Stimulated activated CD8-positive, alpha-beta memory T cell treated with anti-CD3 and anti-CD28 coated beads, Interleukin-7, amount 100 ng/mL, for 4 hours (primary cell): ENCODE measurements around the gene CEP85L.
"Not testable (repeated sequence)": the region's sequence is repeated elsewhere in the genome, so short reads cannot be mapped to it uniquely, and the experiment has no call there.

Source experiments
- DNase-seq, 2 donors: peaks; one replicate each; pipeline ENCODE4 v3.0.0-alpha.2; 2020; ENCODE audit warnings: low read depth in 2 of 2

Gene CEP85L

DNA sequence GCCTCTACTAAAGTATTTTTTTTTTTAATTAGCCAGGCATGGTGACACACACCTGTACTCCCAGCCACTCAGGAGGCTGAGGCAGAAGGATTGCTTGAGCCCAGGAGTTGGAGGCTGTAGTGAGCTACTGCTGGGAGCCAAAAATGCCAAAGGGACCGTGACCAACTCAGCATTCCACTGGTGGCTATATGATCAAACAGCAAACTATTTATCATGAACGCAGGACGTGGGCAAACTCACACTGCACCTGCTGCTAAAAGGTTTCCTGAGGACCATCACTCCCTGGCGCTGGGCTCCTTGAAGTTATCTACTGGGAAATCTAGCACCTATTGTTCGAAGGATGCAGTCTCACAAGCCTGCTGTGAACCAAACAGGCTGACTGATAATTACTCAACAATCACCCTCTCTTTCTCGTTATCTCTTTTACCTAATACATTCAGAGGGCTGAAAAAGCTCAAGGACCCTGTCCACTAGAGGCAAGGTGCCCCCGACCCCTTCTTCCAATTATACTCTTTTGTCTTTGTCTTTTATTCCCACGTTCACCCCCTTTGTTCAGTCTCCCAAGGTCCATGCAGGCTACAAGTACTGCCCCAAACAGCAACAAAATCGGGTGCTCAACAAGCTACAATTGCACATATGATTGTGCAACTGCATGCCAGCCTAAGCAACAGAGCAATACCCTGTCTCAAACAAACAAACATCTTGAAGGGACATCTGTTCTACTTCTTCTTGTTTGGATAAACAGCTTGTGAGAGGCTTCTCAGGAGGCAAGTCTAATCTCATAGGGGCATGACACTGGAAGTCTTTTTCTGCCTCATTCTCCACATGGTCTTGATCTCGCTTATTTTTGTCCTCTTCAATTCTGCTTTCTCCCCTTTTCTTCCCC, 151.0 kb downstream of the CEP85L start:
- no peak for DNase-seq

DNA sequence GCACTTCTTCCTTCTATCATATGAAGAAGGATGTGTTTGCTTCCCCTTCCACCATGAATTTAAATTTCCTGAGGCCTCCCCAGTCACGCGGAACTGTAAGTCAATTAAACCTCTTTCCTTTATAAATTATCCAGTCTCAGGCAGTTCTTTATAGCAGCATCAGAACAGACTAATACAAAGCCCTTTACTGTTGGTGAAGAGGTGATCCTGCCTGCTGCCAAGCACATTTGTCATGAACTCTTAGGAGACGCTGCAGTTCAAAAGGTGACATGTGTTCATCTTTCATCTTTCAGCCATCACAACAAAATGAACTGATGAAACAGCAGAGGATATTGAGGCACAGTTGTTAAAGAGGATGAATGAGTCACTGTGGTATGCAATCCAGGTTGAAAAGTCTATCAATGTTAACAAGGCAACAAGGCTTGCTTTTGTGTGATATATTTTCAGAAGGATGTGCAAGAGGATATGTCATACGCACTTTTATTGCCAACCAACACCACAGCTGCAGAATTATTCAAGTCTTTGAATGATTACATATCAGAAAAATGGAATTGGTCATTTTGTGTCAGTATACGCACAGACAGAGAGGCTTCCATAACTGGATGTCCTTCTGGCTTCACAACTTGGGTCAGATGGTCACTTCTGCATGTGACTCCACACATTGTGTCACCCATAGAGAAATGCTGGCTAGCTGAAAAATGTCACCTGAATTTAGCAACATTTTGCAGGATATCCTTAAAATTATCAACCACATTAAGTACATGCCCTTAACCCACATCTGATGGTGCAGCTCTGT, 155.7 kb downstream of the CEP85L start:
- DNase-seq: no peak

DNA sequence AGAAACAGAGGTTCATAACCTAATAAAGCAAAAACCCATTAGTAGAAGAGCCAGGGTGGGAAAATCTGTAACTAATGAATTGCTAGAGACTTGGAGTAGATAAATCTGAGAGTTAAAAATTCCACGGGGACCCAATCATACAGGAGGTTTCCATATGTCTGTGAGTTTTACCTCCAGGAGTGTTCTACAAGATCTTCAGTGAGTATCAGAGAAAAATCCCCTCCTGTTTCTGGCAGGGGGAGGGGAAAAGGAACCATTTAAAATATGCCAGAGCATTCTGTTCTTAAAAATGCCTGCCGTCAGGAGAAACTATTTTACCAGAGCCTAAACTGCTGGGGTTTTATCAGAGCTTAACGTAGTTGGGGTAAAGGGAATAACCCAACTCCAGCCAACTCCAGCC, 157.3 kb downstream of the CEP85L start:
- no peak for DNase-seq

DNA sequence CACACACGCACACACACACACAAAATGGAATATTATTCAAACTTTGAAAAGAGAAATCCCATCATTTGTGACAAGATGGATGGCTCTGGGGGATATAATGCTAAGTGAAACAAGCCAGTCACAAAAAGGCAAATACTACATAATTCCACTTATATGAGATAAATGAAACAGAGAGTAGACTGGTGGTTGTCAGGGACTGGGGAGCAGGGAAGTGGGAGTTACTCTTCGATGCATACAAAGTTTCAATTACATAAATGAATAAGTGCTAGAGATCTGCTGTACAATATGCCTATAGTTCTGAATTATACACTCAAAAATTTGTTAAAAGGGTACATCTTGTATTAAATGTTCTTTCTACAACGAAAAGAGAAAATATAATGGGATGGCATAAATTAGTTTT, 161.4 kb downstream of the CEP85L start:
- no peak for DNase-seq

DNA sequence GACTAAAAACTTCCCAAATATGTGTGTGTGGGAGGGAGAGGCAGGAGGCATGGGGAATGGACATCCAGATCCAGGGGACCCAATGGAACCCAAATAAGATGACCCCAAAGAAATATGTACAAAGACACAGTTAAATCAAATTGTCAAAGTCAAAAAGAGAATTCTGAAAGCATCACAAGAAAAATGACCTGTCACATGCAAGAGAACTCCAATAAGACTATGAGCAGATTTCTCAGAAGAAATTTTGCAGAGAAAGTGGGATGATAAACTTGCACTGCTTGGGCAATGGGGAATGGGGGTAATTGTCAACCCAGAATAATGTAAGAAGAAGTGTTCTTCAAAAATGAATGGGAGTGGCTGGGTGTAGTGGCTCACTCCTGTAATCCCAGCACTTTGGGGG, 162.8 kb downstream of the CEP85L start:
- no peak for DNase-seq

DNA sequence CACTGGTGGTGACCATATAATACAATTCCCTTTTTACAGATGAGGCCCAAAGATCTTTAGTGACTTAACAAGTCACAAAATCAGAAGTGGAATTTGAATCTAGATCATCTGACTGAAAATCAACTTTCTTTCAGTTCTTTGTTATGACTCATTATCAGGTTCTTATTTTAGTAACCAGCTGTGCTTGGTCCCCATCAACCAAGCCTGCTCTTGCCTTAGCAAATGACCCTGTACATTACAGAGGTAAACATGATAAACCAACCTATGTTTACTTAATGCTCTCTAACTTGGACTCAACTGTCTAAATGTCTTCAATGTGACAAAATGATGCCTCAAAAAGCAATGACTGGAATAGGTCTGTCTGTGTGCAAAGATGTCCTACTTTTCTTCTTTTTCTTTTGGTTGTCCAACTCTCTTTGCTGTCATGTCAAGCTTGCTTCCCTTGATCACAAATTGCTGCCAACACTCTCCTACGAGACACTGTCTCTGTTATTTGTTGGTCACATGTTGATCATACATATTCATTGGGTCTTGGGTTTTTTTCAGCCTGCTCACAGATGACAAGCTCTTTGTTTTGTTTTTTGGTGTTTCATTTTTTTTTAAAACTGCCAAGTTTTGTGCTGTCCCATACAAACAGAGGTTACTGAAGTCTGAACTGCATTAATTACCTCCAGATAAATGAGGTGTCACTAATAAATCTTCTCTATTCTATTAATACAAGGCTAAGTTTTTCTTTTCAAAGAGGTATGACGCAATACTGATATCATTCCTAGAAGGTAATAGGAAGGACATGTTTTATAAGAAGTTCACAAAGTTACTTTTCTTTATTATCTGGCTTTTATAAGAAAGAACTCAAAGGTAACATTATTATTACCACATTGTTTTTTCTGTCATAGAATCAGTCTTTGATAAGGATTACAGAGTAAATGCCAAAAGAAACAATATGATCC, 165.5 kb downstream of the CEP85L start:
- no peak for DNase-seq

DNA sequence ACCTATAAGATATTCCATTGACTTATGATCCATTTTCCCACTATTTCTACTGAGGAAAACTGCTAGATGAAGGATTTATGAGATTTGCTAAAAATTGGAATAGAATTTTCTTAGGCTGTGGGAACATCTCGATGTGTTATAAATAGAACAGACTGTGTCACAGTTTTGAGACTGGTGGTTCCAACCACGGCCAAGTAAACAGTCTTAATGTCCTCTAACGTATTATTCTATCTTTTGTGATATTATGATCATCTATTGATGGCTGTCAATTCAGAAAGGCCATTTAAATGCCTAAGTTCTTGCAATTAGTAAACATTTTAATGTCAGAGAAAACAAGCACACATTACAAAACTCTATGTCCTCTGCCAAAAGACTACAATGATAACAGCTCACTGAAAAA, 174.8 kb downstream of the CEP85L start:
- DNase-seq: no peak

DNA sequence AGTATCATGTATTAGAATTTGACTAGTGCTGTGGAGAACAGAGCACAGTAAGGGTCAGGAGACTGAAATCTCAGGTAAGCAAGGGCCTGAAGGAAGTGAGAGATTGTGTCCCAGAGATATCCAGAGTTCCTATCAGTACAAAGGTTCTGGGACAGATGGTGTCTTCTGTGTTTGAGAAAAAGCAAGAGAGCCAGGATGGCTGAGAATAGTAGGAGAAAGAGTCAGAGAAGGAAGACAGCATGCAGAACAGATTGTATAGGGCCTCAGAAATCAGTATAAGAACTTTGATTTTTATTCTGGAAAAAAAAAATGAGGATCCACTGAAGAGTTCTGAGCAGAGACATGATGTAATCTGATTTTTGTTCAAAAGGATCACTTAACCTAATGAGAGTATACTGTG, 178.1 kb downstream of the CEP85L start:
- no peak for DNase-seq

DNA sequence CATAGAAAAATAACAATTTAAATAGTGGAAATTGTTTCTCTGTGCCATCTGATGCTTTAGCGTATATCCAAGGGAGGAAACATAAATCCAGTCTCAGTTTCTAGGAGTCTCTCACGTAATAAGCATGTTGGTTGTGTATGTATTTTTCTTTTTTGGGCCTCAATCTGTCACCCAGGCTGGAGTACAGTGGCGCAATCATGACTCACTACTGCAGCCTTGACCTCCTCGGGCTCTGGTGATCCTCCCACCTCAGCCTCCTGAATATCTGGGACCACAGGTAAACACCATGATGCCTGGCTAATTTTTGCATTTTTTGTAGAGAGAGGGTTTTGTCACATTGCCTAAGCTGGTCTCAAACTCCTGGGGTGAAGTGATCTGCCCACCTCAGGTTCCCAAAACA, 181.9 kb downstream of the CEP85L start:
- DNase-seq: no peak

DNA sequence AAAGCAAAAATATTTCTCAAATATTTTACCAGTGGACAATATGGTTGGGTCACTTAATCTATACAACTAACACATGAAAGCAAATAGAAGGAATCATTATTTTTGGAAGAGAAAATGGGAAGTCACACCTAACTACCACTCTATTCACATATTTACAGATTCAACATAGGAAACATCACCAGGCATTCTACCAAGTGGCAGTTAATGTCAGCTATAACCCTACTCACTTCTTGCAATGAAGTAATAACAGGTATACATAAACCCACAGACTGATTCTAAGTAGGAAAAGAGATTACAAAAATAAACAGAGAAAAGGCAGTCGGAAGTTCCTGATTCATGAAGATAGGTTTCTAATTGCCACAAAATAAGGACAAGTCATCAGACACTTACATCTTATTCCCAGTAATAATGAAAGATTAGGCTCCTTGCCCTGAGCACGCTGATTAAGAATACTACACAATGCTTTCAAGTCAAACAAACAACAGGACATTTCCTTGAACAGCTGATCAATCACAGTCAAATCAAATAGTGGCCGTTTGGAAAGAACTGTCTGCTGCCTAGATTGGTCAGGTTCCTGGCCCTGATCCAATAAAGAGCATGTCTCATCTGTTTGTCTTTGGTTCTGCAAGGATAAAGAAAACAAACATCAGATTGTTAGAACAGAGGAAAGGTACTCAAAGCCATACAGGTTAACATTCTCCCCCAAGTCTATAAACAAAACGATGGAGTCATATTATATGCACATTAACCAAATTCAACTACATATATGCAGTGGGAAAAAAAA, 182.5 kb downstream of the CEP85L start:
- no peak for DNase-seq

DNA sequence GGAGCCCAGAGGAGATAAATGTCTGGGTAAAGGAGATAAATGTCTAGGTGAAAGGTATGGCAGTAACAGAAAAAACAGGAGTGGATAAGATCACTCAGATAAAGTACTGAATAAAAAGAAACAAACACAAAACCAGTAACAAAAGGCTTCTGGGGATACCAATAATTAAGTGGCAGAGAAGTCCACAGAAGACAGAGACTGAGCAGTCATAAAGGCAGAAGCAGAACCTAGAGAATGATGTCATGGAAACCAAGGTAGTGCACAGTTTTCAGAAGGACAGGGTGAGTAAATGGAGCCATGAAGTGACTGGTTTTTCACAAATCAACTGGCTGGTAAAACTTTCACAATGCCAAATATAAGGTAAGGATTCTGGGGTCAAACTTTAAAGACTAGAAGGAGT, 184.2 kb downstream of the CEP85L start:
- no peak for DNase-seq

DNA sequence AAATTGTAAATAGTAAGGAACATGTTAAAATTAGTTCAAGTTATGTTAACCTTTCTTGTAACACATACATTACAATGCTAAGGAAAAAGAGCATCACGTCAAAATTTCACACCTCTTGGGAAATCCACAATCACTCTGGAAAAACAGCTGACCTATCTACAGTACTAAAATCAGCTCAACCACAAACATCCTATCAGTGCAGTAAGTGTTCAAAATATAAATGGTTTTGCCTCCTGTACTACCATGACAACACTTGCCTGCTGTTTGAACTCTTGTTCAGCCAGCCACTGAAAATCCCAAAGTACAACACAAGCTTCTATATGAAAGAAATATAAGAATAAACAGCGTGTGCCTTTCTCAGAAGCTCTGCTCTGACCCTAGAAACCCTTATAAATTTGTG, 186.8 kb downstream of the CEP85L start:
- no peak for DNase-seq

DNA sequence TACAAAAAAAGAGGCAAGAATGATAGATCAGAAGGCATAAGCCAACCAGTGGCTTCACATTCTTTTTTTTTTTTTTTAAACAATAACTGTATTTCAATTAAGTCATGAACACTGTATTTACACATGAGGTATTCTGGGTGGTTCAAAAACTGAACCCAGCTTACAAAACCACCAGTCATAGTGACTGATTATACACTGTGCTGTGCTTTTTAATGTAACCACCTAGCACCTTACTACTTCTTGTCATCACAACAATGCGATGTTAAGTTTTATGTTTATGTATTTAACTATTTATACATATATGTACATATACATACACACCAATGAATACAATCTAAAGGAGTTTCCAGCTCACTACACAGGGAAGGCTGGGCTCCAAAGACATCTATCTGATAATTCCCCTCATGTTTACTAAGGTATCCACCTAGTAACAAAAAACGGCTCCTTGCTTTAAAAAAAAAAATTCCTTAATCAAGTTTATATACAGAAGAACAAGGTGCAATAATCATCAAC, 190.4 kb downstream of the CEP85L start:
- no peak for DNase-seq

DNA sequence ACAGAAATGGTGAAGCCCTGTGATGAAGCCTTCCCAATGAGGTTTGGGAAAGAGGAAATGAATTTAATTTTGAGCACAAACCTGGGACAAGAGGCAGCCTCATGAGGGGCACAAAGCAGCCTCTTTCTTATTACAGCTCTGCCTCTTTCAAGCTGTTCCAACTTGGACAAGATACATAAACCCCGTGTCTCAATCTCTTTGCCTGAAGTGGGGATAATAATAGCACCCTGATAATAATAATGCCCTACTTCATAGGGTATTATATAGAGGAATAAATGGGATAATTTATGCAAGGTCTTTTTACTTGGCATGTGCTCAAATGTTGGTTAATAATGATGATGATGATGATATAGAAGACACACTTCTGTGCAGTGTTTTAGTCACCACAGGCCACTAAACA, 194.4 kb downstream of the CEP85L start:
- no peak for DNase-seq

DNA sequence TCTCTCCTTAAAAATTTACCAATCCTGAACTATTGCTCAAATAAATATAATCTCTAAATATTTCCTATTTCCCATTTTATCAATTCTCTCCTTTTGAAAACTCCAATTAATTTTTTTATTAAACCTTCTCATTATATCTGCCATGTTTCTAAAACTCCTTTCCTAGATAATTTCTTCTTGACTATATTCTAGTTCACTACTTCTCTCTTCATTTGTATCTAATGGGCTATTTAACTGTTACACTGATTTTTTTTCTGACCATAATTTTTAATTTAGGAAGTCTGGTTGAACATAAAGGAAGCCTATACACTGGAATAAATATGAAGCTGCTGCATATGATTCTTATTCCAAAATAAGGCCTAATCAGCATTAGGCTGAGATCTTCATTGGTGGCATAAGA, 199.6 kb downstream of the CEP85L start:
- DNase-seq: no peak

DNA sequence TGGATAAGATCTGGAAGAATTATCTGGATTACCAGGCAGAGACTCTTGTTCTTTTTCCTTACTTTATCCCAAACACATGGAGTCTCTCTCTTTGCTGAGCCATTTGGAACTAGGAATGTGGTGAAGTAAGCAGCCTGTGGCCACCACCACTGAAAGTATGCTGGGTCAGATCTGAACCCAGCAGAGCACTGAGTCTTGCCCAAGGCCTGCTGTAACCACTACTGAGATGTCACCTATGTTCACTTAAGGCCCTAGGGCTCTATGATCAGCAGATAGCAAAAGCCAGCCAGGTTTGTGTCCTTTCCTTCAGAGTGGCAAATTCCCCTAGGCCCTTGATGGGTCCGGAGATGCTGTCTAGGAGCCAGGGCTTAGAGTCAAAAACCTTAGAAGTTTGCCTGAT, 206.6 kb downstream of the CEP85L start:
- DNase-seq: no peak

DNA sequence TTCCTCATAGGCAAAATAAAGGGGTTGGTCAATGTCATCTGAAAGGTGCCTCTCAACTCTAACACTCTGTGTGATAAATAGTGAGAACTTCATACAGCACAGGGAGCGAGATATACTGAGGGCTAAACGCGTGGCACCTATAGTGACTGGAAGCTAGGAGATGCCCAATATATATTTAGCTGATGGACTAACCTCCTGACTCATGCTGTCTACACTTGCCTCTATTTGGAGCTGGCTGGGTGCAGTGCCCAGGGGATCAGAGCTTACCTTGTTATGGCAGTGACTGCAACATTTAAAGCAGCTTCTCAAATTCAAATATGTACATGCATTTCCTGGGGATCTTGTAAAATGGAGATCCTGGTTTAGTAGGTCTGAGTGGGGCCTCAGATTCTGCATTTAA, 214.9 kb downstream of the CEP85L start:
- DNase-seq: no peak

DNA sequence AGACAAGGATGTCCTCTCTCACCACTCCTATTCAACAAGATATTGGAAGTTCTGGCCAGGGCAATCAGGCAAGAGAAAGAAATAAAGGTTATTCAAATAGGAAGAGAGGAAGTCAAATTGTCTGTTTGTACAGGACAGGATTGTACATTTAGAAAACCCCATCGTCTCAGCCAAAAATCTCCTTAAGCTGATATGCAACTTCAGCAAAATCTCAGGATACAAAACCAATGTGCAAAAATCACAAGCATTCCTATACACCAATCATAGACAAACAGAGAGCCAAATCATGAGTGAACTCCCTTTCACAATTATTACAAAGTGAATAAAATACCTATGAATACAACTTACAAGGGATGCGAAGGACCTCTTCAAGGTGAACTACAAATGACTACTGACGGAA, 217.2 kb downstream of the CEP85L start:
- not testable (repeated sequence) for DNase-seq

DNA sequence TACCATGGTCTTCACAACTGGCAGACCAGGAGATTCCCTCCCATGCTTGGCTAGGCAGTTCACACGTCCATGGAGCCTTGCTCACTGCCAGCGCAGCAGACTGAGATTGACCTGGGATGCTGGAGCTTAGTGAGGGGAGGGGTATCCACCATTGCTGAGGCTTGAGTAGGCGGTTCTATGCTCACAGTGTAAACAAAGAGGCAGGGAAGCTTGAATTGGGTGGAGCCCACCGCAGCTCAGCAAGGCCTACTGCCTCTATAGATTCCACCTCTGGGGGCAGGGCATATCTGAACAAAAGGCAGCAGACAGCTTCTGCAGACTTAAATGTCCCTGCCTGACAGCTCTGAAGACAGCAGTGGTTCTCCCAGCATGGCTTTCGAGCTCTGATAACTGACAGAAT, 230.1 kb downstream of the CEP85L start:
- not testable (repeated sequence) for DNase-seq

DNA sequence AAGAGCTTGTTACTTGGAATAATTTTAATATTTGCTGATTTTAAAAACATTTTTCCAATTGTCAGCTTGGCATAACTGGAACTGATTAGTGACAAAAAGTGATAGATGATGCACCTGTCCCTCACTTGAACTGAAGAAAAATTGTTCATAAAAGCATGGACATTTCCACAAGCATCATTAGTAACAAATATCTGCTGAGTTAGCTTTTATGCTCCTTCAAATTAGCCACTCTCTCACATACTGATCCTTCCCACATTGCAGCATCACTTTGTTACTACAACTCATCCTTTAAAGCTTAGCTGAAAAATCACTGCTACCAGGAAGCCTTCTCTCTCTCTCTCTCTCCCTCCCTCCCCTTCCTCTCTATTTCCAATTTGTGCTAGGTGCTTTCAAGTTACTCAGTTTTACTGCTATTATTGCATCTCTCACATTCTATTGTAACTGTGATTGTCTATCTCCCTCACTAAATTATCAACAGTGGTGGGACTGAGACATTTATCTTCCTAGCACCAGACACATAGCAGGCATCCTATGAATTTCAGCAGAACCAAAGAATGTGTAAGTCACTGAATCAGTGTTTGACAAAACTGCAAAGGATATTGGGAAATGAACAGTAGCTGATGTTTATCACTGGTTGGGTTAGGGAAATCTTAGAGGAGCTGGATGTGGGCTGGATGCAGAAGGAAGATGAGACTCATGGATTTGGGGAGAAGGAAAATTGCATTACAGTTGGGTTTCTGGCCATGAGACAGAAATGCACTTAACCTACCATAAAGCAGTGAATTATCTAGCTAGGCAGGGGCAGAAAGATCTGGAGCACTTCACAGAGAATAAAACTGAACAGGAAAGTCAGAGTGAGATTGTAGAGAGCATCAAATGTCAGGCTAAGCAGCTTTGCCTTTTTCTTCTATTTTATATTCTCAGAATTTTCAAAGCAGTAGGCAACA, 231.7 kb downstream of the CEP85L start:
- DNase-seq: no peak
